HL-60/S4 (cell line): ENCODE measurements around the gene OR56A1.
"Not testable (repeated sequence)": the region's sequence is repeated elsewhere in the genome, so short reads cannot be mapped to it uniquely, and the experiment has no call there.

ENCODE experiments used
- in situ Hi-C: fragments of 300-500 bp; cut with MboI; formaldehyde crosslinking; loops from 2 replicates; pipeline ENCODE4 v1.14.3; 2022; ENCODE audit warnings: low sequenced_read_pairs

OR56A1 gene

GRCh38 chr11:6030708-6031405 is at the start of gene OR56A1:
TSS of gene OR56A1 (minus strand) at chr11:6030758. CDS start at chr11:6027692, 3,066 bp downstream.
- in situ Hi-C loops = no loop called here

GRCh38 chr11:6079463-6079862 is 48.9 kb upstream of the OR56A1 start:
- in situ Hi-C loops = no loop called here

- in situ Hi-C loops = no loop called here
Measured at GRCh38 chr11:6077723-6078122, 47.2 kb upstream of the OR56A1 start.

GRCh38 chr11:6076443-6076842 is 45.9 kb upstream of the OR56A1 start:
- in situ Hi-C loops = not testable (repeated sequence)

- in situ Hi-C loops = no loop called here
Measured at GRCh38 chr11:6067502-6067901, 36.9 kb upstream of the OR56A1 start.

GRCh38 chr11:6062691-6063358 is 32.3 kb upstream of the OR56A1 start:
- in situ Hi-C loops = no loop called here

- in situ Hi-C loops = no loop called here
Measured at GRCh38 chr11:6061475-6061874, 30.9 kb upstream of the OR56A1 start.

GRCh38 chr11:6057452-6057851 is 26.9 kb upstream of the OR56A1 start:
- in situ Hi-C loops = no loop called here

GRCh38 chr11:6055569-6055968 is 25.0 kb upstream of the OR56A1 start:
- in situ Hi-C loops = no loop called here

- in situ Hi-C loops = no loop called here
Measured at GRCh38 chr11:6052374-6052773, 21.8 kb upstream of the OR56A1 start.

GRCh38 chr11:6040874-6041273 is 10.3 kb upstream of the OR56A1 start:
- in situ Hi-C loops = no loop called here

GRCh38 chr11:6027501-6027900 is 3.1 kb downstream of the OR56A1 start:
- in situ Hi-C loops = no loop called here

- in situ Hi-C loops = no loop called here
Measured at GRCh38 chr11:6025056-6025455, 5.5 kb downstream of the OR56A1 start.

GRCh38 chr11:6022956-6023355 is 7.6 kb downstream of the OR56A1 start:
- in situ Hi-C loops = loop anchor here (25.0 kb wide), 1 partner anchor 314 kb away; no protein-coding TSS in a partner anchor

- in situ Hi-C loops = loop anchor here (25.0 kb wide), 1 partner anchor 324 kb away; no protein-coding TSS in a partner anchor
Measured at GRCh38 chr11:6013042-6013441, 17.5 kb downstream of the OR56A1 start.

GRCh38 chr11:6012035-6012668 is 18.4 kb downstream of the OR56A1 start:
- in situ Hi-C loops = loop anchor here (25.0 kb wide), 1 partner anchor 325 kb away; no protein-coding TSS in a partner anchor

- in situ Hi-C loops = loop anchor here (25.0 kb wide), 1 partner anchor 330 kb away; no protein-coding TSS in a partner anchor
Measured at GRCh38 chr11:6006846-6007245, 23.7 kb downstream of the OR56A1 start, which contains the start of gene OR56A4. TSS of gene OR56A4 (minus strand) at chr11:6006946. CDS start at chr11:6002992, 3,954 bp downstream.

GRCh38 chr11:6006395-6006794 is 24.2 kb downstream of the OR56A1 start:
- in situ Hi-C loops = loop anchor here (25.0 kb wide), 1 partner anchor 331 kb away; no protein-coding TSS in a partner anchor

- in situ Hi-C loops = loop anchor here (25.0 kb wide), 1 partner anchor 335 kb away; no protein-coding TSS in a partner anchor
Measured at GRCh38 chr11:6002202-6002699, 28.3 kb downstream of the OR56A1 start.

GRCh38 chr11:5994791-5995190 is 35.8 kb downstream of the OR56A1 start:
- in situ Hi-C loops = no loop called here

GRCh38 chr11:5992604-5993251 is 37.8 kb downstream of the OR56A1 start:
- in situ Hi-C loops = no loop called here
